ENCODE measurements around the gene CDC34.

CDC34 gene

DNA sequence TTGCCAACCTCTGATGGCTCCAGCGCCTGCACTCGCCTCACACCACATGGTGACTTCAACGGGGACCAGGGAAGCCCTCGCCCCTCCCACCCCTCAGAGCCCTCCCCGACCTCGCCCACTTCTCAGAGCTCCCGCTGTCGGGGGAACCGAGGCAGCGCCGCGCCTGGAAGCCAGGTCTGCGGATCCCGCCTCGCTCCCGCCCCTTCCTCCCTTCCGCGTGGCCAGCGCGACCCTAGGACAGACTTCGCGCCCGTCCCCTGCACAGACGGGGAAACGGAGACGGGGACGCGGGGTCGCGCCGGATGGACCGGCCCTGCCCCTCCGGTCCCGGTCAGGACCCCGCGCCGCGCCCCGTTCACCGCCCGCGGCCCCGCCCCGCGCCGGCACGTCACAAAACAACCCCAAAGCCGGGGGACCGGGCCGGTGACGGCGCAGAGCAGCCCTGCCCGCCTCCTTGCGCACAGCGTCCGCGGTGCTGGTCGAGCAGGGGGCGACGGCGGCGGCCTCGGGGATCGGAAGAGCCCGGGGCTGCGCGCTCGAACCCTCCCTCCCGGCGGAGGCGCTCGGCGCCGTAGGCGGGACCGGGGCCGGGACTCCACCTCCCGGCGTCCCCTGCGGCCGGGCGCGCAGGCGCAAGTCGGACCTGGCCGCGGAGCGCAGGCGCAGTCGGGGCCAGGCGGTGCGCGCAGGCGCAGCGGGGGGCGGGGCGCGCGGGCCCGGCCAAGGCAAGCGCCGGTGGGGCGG, 379 bp upstream of the CDC34 start:
- peaks cover 1% of the 10 kb centered on the region for H3K27me3 Mint-ChIP-seq
- H3K4me3 Mint-ChIP-seq = peak overlapping the region; percentile 82
- no peaks in the 10 kb centered on the region for H3K9me3 Mint-ChIP-seq
- H3K27ac Mint-ChIP-seq = peak overlapping the region; percentile 70
- H3K36me3 Mint-ChIP-seq = no peaks in the 10 kb centered on the region
- H3K4me1 Mint-ChIP-seq = peaks cover 15% of the 10 kb centered on the region

DNA sequence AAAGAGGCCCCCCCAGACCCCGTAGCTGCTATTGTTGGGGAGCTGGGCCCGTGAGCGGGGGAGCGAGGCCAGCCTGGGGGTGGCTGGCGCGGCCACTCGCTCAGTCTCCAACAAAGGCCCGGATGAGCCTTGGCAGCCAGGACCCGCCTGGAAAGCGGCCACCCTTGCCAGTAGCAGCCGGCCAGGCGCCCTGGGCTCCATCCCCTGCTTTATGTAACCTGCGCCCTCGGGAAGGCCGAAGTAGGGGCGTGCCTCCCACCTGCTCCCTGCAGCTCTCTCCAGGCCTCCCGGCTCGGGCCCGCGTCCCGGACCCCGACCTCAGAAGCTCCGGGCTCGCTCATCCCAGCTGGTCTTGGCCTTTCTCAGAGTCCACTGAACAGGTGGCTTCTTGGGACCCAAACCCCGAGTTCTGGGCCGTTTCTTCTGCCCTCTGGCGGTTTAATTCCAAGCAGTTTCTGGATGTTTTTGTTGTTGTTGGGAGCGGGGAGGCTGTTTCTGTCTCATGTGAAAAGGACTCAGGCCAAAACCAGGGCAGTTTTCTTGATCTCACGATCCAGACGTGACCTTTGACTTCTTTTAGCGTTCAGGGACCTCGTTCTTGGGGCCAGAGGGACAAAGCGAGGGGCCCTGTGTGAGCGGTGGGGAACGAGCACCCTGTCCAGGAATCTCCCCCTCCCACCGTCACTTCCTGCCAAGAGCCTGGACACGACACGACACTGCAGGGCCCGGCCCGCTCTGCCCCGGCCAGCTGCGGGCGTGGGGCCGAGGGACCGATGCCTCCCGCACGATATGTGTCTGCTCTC, 1.2 kb downstream of the CDC34 start:
- no peaks in the 10 kb centered on the region for H3K9me3 Mint-ChIP-seq
- H3K27ac Mint-ChIP-seq = no peak overlapping the region
- no peaks in the 10 kb centered on the region for H3K27me3 Mint-ChIP-seq
- H3K4me1 Mint-ChIP-seq = peaks cover 15% of the 10 kb centered on the region
- no peaks in the 10 kb centered on the region for H3K36me3 Mint-ChIP-seq
- H3K4me3 Mint-ChIP-seq = peak overlapping the region; percentile 86

DNA sequence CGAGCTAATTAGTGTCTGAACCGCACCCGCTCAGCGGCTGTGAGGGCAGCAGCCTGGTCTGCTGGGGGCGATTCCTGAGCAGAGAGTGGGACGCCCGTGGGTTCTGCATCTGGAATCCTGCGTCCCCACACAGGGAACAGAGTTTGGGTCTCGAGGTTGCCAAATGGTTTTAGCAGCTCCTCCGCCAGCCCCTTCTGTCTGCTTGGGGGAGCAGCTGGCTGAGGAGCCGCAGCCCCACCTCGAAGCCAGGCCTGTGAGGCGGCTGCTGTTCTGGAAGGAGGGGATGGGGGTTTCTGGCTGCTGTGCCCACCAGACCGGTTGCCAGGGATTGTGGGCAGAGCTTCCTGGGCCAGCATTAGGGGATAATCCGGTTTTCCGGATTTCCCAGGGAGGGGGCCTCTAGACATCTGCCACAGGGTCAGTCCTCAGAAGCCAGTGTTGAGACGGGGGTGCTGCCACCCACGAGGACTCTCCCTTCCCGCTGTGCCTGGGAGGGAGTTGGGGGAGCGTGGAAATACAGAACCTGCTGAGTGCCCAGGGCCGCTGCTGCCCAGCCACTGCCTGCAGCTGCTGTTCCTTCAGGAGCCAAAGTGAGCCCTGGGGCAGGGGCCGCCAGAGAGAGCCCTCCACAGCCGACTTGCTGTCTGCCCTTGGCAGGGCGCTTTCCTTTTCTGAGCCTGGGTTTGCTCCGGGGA, 2.0 kb downstream of the CDC34 start:
- H3K27me3 Mint-ChIP-seq = no peaks in the 10 kb centered on the region
- peaks cover 15% of the 10 kb centered on the region for H3K4me1 Mint-ChIP-seq
- H3K27ac Mint-ChIP-seq = no peak overlapping the region
- H3K36me3 Mint-ChIP-seq = peaks cover 3% of the 10 kb centered on the region
- no peaks in the 10 kb centered on the region for H3K9me3 Mint-ChIP-seq
- H3K4me3 Mint-ChIP-seq = peak overlapping the region; percentile 86

DNA sequence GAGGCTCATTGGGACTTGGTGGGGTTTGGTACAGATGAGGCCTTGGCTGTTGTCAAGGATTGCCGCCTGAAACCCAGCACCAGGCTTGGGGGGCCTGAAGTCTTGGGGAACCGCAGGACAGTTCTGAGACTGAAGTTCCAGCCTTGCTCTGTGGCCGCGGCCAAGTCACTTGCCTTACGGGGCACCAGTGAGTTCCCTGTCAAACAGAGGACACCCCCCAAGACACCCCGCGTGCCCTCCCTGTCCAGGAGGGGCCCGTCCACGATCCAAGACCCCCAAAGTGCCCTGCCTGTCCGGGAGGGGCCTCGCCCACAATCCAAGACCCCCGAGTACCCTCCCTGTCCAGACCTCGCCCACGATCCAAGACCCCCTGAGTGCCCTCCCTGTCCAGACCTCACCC, 2.5 kb downstream of the CDC34 start:
- no peaks in the 10 kb centered on the region for H3K9me3 Mint-ChIP-seq

DNA sequence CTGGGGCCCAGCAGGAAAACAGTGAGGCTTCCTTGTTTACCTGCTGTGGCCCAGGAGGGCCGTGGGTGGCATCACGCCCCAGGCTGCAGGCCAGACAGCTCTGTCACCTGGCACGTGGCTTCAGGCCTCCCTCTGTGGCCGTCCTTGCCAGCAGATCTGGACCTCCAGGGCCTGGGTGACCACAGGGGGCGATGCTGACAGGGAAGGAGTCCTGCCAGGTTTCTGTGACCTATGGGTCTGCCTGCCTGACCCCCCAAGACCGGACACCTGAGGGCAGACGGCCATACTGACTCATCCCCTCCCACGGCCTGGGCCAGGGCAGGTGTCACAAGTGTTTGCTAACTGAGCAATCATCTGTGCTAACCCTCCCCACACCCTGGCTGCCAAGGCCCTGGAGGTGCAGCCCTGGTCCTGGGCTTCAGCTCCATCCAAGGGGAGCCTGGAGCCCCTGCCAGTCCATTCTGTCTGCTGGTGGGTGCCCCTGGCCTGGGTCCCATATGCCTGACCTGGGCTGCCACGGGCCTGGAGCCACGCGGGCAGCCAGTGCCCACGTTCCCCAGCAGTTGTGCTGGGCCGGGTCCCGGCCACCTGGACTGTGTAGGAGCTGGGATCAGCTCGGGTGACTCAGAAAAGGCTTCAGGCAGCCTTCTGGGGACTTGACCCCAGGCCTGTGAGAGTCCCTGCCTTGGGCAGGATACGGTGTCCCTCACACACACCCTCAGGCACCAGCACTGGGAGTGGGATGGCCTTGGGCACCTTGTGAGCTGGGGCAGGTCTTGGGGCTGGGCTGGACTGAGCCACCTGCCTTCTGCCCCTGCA, 3.7 kb downstream of the CDC34 start:
- Mint-ChIP-seq H3K4me1 (peaks cover 15% of the 10 kb centered on the region), H3K36me3 (peaks cover 3% of the 10 kb centered on the region), H3K4me3 (peak overlapping the region; percentile 60), H3K9me3 (no peaks in the 10 kb centered on the region), H3K27ac (no peak overlapping the region), H3K27me3 (no peaks in the 10 kb centered on the region)

More for the DNA sequence above, 2.5 kb downstream of the CDC34 start:
- peaks cover 3% of the 10 kb centered on the region for H3K36me3 Mint-ChIP-seq
- peak overlapping the region; percentile 15 for H3K4me3 Mint-ChIP-seq
- no peaks in the 10 kb centered on the region for H3K27me3 Mint-ChIP-seq
- peaks cover 15% of the 10 kb centered on the region for H3K4me1 Mint-ChIP-seq
- H3K27ac Mint-ChIP-seq = no peak overlapping the region

DNA sequence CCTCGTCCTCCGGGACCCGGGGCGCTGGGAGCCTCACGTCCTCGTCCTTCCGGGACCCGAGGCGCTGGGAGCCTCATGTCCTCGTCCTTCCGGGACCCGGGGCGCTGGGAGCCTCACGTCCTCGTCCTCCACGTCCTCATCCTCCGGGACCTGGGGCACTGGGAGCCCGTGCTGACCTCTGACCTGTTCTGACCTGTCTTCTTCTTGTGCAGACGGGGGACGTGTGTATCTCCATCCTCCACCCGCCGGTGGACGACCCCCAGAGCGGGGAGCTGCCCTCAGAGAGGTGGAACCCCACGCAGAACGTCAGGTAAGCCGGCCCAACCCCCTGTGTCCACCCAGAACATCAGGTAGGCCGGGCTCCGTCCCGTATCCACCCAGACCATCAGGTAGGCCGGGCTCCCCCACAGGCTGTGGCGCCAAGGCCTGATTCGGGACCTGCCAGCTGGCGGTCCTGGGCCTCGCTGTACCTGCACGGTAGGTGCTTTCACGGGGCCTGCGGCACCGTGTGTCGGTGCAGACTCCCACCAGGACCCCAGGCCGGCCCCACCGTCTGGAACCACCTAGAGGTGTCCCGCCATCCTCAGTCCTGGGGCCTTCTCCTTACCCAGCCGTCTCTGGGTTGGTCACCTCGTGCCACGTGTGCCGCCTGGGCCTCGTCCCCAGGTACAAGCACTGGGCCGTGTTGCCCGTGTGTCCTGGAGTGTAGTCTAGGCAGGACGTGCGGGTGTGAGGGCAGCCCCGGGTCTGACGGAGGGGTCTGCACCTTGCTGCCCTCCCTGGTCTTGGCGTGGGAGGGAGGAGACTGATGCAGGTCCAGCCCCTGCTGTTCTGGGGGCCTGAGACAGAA, 4.7 kb downstream of the CDC34 start:
- Mint-ChIP-seq H3K36me3 (peaks cover 3% of the 10 kb centered on the region), H3K4me3 (no peak overlapping the region), H3K27me3 (no peaks in the 10 kb centered on the region), H3K4me1 (peaks cover 15% of the 10 kb centered on the region), H3K27ac (no peak overlapping the region), H3K9me3 (no peaks in the 10 kb centered on the region)

DNA sequence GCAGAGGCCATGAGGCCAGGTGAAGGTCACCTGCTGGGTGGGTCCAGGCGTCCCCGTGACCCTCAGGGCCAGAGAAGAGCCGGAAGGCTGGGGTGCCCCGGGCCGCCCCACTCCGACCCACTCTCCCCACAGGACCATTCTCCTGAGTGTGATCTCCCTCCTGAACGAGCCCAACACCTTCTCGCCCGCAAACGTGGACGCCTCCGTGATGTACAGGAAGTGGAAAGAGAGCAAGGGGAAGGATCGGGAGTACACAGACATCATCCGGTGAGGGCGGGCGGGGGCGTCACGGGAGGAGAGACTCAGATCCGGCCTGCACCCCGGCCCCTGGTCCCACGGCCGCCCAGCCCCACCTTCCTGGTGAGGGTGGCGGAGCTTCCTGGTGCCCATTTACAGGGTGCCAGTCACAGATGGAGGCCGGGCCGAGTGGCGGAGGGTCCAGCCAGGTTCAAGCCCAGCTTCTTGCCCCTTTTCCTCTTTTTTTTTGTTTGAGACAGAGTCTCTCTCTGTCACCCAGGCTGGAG, 5.4 kb downstream of the CDC34 start:
- Mint-ChIP-seq H3K36me3 (peaks cover 3% of the 10 kb centered on the region), H3K4me3 (no peak overlapping the region), H3K27ac (no peak overlapping the region), H3K4me1 (peaks cover 15% of the 10 kb centered on the region), H3K27me3 (no peaks in the 10 kb centered on the region), H3K9me3 (no peaks in the 10 kb centered on the region)

DNA sequence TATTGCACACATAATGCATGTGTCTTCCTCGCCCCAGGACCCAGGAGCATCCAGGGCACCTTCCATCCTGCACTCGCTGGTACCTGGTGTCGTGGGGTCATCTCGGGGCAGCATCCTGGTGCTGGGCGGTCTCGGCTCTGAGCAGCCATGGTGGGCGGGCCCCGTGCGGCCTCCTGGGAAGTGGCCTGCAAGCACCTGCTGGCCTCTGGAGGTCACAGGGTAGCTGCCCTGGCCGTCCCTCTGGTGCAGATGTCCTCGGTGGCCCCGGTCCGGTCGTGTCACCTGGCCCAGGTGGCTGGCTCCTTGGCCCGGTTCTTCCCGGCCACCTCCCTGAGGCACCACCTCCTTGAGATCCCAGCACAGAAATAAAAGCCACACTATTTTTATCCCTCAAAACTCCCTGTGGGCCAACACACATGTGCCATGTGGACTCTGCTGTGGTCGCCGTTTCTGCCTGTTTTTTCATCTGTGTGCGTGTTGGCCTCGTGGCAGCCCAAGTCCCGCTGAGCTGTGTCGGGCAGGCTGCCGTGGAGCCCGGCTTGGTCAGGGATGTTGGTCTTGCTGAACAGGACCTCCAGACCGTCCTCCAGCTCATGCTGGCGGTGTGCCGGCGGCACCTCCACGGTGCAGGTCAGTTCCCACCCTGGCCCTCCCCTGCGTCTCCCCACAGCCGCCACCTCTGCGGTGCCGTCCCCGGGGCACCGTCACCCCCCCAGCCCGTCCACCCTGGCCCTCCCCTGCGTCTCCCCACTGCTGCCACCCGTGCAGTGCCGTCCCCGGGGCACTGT, 7.3 kb downstream of the CDC34 start:
- Mint-ChIP-seq H3K4me3 (no peak overlapping the region), H3K9me3 (no peaks in the 10 kb centered on the region), H3K27ac (no peak overlapping the region), H3K36me3 (peaks cover 3% of the 10 kb centered on the region), H3K4me1 (peaks cover 15% of the 10 kb centered on the region), H3K27me3 (no peaks in the 10 kb centered on the region)

DNA sequence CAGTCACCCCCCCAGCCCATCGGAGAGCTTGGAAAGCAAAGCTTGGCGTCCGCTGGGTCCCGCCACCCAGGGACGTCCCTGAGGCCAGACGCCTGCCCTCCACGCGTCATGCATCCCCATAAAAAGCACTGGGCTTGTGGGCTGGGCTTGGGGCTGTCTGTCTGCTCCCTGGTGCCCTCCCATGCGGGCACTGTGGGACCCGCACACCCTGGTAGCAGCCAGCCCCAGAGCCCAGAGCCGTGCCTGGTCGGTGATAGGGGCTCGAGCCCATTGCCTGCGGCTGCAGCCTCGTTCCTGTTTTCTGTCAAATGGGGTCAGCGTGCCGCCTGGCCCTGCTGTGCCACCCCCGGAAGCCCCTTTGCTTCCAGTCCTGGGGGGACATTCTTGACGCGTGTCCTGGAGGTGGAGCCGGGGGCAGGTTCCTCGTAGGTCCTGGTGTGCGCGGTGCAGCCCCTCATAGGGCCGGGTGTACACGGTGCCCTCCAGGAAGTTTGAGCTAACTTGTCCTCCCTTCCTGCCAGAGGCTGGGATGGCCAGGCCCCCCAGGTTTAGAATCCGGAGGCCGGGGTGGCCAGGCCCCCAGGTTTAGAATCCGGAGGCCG, 8.0 kb downstream of the CDC34 start:
- Mint-ChIP-seq H3K9me3 (no peaks in the 10 kb centered on the region), H3K36me3 (peaks cover 3% of the 10 kb centered on the region), H3K4me3 (no peak overlapping the region), H3K27ac (no peak overlapping the region), H3K27me3 (no peaks in the 10 kb centered on the region), H3K4me1 (peaks cover 19% of the 10 kb centered on the region)

DNA sequence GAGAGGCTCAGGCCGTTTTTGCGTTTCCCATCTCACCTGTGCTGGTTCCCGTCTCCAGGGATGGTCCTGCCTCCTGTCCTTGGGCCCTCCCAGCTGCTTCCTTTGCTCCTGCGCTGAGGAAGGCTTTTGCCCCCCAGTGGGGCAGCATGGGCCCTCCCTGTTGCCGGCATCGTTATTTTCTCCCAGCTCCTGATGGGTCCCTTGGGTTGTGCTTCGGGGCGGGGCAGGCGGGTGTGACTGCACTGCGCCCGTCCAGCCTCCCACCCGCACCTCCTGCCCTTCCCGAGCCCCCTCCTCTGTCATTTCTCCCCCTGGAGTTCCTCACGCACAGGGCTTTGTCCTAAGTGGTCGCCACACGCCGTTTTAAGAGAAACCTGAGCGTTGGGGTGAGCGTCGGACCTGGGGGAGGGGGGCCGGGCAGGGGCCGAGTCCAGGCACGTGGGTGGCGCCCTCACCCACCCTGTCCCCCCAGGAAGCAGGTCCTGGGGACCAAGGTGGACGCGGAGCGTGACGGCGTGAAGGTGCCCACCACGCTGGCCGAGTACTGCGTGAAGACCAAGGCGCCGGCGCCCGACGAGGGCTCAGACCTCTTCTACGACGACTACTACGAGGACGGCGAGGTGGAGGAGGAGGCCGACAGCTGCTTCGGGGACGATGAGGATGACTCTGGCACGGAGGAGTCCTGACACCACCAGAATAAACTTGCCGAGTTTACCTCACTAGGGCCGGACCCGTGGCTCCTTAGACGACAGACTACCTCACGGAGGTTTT, 9.5 kb downstream of the CDC34 start:
- H3K27me3 Mint-ChIP-seq = no peaks in the 10 kb centered on the region
- H3K4me3 Mint-ChIP-seq = no peak overlapping the region
- no peak overlapping the region for H3K27ac Mint-ChIP-seq
- peaks cover 3% of the 10 kb centered on the region for H3K36me3 Mint-ChIP-seq
- peaks cover 21% of the 10 kb centered on the region for H3K4me1 Mint-ChIP-seq
- H3K9me3 Mint-ChIP-seq = no peaks in the 10 kb centered on the region

DNA sequence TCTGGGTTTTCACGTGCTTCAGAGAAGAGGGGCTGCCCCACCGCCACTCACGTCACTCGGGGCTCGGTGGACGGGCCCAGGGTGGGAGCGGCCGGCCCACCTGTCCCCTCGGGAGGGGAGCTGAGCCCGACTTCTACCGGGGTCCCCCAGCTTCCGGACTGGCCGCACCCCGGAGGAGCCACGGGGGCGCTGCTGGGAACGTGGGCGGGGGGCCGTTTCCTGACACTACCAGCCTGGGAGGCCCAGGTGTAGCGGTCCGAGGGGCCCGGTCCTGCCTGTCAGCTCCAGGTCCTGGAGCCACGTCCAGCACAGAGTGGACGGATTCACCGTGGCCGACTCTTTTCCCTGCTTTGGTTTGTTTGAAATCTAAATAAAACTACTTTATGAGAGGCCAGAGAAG, 10.1 kb downstream of the CDC34 start:
- Mint-ChIP-seq H3K9me3 (no peaks in the 10 kb centered on the region), H3K4me3 (no peak overlapping the region), H3K36me3 (peaks cover 3% of the 10 kb centered on the region), H3K27ac (no peak overlapping the region), H3K27me3 (no peaks in the 10 kb centered on the region), H3K4me1 (peaks cover 21% of the 10 kb centered on the region)

DNA sequence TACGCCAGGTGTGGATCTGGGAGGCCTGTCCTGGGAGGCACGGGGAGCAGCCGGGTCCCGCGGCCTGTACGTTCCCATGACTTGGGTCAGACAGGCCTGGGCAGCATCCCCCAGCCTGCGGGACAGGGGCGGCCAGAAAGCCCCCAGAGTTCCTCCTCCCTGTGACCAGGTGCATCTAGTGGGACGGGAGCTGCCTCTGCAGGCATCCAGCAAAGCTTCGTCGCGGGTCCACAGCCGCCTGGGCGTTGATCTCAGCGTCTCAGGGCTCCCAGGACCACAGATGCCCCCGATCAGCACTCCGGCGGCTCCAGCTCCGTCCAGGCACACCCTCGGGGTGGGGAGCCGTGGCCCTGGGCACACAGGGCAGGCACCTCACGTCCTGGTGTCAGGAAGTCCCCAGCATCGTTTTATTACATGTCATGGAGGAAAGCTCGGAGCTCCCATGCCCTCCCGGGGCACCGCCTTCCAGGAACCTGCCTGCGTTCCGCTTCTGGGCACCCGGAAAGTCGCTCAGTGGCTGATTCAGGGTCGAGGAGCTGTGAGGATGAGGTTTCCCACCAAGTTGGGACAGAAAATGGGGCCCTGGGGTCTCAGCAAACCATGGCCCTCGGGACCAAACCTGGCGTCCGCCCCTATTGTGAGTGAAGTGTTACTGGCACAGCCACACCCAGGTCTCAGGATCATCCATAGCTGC, 10.8 kb downstream of the CDC34 start:
- Mint-ChIP-seq H3K9me3 (no peaks in the 10 kb centered on the region), H3K27ac (no peak overlapping the region), H3K36me3 (peaks cover 3% of the 10 kb centered on the region), H3K4me1 (peaks cover 21% of the 10 kb centered on the region), H3K4me3 (no peak overlapping the region), H3K27me3 (no peaks in the 10 kb centered on the region)
